GM18951 (cell line): Measurements from ENCODE around the gene MED25.

Source experiments
- POLR2A ChIP-seq: IDR thresholded peaks from 4 replicates; pipeline ENCODE4 v1.6.1; 2011; ENCODE audit warnings: mild to moderate bottlenecking; ENCODE audit not compliant: insufficient read length, insufficient read depth; ENCODE audit errors: extremely low read depth
- in situ Hi-C: fragments of 300-500 bp; cut with MboI; formaldehyde crosslinking; loops from one replicate; pipeline ENCODE4 v1.12.0; 2022; ENCODE audit warnings: low sequenced_read_pairs, mixed read lengths, inconsistent platforms; ENCODE audit not compliant: unreplicated experiment

MED25 gene

GRCh38 chr19:49863254-49863934, 45.3 kb downstream of the MED25 start:
- in situ Hi-C loops, result no loop called here
- no peak for TF ChIP-seq POLR2A

GRCh38 chr19:49863935-49864320, 45.8 kb downstream of the MED25 start:
- in situ Hi-C loops, result no loop called here

DNA sequence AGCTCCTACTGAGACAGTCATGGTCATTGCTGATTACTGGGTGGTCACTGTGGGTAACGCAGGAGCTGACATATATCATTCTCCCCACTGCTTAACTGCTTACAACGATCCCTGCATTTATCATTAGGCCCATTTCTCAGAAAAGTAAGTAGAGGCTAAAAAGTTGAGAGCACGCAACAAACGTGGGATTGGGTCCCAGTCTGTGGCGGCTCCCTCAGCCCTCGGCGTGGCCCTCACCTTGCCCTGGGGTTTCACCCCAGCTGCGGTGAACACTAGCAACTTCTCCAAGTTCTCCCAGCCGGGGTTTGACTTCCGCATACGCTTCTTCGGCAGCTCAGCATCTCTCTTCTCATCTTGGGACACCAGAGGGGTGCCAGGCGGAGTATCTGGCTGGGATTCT, 46.8 kb downstream of the MED25 start:
- TF ChIP-seq POLR2A, result no peak
- in situ Hi-C loops, result no loop called here

More at GRCh38 chr19:49863935-49864320, 45.8 kb downstream of the MED25 start:
- no peak for TF ChIP-seq POLR2A

DNA sequence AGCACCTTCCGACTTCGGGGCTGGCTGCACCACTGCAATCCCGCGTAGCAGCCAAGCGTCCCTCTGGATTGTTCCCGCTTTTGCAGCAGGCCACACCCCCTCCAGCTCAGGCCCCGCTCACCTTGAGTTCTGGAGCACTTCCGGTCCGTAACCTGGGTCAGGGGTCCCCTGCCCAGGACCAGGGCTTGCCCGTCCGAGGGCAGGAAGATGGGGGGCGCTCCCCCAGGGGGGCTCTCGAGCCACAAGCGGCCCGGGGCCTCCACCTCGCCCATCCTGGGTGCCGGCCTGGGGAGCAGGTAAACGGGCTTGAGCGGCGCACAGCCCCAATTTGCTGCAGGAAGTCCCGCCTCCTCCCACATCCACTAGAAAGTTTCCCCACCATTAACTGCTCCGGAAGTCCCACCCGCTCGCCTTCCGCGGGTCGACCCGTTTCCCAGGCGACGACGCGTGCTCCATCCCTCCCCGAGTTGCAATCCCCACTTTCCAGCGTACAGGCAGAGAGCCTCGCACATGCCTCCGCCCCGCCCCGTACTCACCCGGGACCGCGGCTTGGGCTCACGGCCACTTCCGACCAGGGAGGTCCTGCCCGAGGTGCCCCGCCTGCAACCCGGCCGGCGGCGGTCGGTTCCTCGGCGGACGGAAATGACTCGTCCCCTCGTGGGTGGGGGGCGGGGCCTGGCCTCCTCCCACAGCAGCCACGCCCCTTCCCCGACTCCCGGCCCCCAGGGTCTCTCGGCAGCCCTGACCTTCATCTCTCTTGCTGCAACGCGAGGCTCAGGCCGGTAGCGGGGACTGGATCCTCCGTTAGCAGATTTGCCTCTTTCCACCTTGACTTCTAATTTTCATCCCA, 49.1 kb downstream of the MED25 start, which contains the start of gene PNKP:
Gene PNKP (minus strand): TSS at position 644 of the 850 bp plus-strand sequence. CDS start 372 bp downstream, at position 272.
- TF ChIP-seq POLR2A, result peak; percentile 90
- in situ Hi-C loops, result no loop called here

GRCh38 chr19:49869009-49869483, 51.0 kb downstream of the MED25 start:
- TF ChIP-seq POLR2A, result no peak
- in situ Hi-C loops, result no loop called here

DNA sequence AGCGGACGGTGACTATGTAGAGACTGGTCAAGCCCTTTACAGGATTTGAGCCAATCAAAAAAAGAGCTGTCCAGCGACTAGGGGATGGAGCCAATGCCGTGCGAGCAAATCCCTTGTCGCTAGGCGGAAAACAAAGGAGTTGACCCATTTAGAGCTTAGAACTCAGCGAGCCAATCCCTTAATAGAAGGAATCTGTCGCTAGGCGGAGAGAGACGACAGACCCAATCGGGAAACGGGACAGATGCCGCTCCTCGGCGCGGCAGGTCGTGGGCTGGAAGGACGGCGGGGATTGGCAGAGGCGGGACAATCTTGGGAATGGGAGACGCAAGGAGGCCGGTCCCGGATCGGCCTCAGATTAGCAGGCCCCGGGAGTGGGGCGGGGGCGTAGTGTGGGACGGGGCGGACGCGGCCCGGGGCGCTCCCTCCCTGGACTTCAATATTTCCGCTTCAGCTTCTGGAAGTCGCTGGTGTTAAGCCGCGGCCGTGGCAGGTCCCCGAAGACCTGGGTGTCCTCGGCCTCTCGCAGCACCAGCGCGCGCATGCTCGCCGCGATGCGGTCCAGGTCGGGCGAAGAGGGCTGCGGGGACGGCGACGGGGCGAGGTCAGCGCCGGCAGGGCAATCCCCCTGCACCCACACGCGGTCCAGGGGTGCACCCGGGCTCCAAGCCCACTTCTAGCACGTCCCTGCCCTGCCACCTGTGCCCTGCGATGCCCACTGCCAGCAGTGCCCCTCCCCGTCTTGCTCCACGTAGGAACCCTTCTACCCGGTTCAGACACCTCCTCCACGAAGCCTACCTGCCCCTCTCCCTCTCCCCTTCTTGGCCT, 51.6 kb downstream of the MED25 start:
- in situ Hi-C loops, result no loop called here
- TF ChIP-seq POLR2A, result peak; percentile 72

DNA sequence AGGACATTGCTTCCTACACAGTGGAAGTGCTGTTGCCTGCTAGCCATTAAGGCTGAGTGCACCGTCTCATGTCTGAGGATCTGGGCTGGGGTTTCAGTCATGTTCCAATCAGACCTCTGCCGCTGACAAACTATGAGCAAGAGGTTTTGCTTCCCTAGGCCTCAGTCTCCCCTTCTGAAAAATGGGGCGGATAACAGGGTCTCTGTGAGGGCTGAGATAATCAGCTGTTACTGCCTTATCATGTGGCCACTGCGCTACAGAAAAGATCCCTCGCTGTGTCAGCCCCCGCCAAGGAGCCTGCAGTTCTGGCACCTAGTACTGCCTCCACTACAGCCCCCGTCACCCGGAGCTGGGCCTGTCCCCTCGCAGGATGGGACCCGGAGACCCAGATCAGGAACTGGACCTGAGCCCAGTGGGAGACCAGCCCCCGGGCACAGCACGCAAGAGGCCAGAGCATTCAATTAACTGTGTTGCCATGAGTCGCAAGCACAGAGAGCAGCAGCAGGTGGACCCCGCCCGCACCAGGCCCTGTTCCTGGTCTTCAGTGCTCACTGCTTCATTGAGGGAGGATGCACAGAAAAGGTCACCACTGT, 52.3 kb downstream of the MED25 start:
- in situ Hi-C loops, result no loop called here
- no peak for TF ChIP-seq POLR2A

DNA sequence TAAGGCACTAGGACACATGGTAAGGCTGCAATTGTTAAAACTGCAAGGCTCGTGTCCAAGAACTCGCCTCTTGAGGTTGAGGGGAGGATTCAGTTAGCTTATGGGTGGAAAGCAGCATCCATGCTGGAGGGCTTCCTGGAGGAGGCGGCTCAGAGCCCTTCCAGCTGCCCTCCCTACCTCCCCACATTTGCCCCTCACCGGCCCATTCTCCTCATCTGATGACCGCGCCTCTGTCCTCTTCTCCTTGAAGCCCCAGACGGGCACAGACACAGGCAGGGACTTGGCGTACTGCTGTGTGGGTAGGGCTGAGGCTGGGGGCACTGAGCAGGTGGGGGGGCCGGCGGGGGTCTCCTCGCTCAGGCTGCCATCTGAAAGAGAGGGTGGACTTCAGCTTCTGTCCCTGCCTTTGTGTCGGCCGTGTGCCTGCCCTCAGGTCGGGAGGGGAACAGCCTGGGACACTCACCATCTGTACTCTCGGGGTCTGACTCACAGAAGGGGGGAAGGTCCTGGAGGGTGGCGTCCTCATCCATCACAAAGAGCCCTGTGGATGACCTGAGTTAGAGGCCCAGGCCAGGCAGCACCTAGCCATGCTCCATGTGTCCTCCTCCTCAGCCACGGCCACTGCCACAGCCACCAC, 53.4 kb downstream of the MED25 start:
- TF ChIP-seq POLR2A, result no peak
- in situ Hi-C loops, result no loop called here

GRCh38 chr19:49872245-49873128, 54.4 kb downstream of the MED25 start:
- TF ChIP-seq POLR2A, result no peak

GRCh38 chr19:49873129-49873521, 55.0 kb downstream of the MED25 start:
- no peak for TF ChIP-seq POLR2A
- in situ Hi-C loops, result no loop called here

More at GRCh38 chr19:49872245-49873128, 54.4 kb downstream of the MED25 start:
- in situ Hi-C loops, result no loop called here

DNA sequence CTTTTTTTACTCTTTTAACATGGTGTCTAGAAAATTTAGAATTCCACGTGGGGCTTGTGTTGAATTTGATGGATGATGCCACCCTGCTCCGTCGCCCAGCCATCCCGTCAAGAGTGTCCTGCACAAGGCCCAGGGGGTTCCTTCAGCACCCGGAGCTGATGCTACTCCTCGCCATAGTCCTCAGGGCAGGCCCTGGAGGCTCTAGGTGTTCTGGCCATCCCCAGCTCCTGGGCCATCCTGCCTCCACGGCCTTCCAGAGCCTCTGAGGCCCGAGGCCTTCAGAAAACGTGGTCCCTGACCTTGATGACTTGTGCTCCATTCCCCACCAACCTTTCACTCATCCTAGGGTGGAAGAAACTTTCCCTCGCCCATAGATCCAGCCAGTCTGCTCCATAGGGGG, 55.7 kb downstream of the MED25 start:
- no peak for TF ChIP-seq POLR2A

DNA sequence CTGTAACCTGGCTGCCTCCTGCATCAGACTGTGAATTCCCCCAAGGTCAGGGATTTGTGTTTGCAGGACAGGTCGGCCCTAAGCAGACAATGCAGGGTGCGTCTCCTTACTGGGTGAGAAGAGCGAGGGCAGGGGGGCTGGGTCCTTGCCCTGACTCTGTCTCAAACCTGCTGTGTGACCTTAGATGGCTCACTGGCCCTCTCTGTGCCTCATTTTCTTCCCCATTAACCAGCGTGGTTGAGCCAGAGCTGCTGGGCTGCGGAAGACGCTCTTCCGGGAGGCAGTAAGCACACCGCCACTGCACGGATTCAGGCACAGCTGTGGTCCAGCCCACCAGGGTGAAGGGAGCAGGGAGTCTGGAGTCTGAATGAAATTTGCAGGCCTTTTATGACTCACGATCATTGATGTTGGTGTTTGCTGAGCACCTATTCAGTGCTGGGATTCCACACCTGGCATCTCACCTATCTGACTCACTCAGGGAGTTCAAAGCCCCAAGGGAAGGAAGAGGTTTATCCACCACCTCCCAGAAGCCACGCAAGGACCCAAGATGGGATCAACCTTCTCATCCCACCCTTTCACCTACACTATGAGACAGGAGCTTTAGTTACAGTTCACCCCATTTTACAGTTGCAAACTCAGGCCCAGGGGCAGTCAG, 56.5 kb downstream of the MED25 start:
- in situ Hi-C loops, result no loop called here
- no peak for TF ChIP-seq POLR2A

More for the DNA sequence above, 55.7 kb downstream of the MED25 start:
- in situ Hi-C loops, result no loop called here
